ENCODE measurements around the gene SYT1.
"Not testable (repeated sequence)": the region's sequence is repeated elsewhere in the genome, so short reads cannot be mapped to it uniquely, and the experiment has no call there.

SYT1 gene

DNA sequence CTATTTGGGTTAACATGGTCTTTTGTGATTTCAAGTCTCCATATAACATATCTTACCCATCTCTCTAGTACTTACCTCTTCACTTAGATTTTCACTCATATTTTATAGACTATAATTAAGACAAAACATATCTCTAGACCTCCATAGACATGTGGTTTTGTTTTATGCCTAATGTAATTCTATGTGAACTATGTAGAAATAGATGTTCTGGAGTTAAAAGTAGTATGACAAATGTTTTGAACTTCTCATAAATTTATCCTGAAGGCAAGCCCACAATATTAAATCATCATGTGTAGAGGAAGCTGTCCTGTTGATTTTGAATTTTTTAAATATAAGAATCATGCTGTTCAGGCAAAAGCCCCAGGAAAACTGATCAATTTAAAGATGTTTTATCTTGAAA lies 169.2 kb downstream of the SYT1 start:
- TF ChIP-seq CTCF (IDR thresholded peaks at IDR 0.05; ENCODE audit: insufficient read depth, low read depth, low read length, missing control alignments): no peak
- DNase-seq (ENCODE audit: low read depth): no peak
- H3K4me3 ChIP-seq (ENCODE audit: low read length): no peak overlapping the region

DNA sequence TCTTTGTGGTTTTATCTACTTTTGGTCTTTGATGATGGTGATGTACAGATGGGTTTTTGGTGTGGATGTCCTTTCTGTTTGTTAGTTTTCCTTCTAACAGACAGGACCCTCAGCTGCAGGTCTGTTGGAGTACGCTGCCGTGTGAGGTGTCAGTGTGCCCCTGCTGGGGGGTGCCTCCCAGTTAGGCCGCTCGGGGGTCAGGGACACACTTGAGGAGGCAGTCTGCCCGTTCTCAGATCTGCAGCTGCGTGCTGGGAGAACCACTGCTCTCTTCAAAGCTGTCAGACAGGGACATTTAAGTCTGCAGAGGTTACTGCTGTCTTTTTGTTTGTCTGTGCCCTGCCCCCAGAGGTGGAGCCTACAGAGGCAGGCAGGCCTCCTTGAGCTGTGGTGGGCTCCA lies 180.2 kb downstream of the SYT1 start:
- not testable (repeated sequence) for H3K4me3 ChIP-seq (ENCODE audit: low read length); DNase-seq (ENCODE audit: low read depth)

DNA sequence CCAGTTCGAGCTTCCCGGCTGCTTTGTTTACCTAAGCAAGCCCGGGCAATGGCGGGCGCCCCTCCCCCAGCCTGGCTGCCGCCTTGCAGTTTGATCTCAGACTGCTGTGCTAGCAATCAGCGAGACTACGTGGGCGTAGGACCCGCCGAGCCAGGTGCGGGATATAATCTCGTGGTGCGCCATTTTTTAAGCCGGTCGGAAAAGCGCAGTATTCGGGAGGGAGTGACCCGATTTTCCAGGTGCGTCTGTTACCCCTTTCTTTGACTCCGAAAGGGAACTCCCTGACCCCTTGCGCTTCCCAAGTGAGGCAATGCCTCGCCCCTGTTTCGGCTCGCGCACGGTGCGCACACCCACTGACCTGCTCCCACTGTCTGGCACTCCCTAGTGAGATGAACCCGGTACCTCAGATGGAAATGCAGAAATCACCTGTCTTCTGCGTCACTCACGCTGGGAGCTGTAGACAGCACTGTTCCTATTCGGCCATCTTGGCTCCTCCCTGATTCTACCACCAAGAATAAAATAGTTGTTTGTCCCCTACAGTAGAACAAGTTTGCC lies 180.7 kb downstream of the SYT1 start:
- not testable (repeated sequence) for DNase-seq (ENCODE audit: low read depth); H3K4me3 ChIP-seq (ENCODE audit: low read length)

- TF ChIP-seq CTCF (IDR thresholded peaks at IDR 0.05; ENCODE audit: insufficient read depth, low read depth, low read length, missing control alignments): no peak
- H3K4me3 ChIP-seq (ENCODE audit: low read length): no peak overlapping the region
- no peak for DNase-seq (ENCODE audit: low read depth)
These were observed 181.4 kb downstream of the SYT1 start for GRCh38 chr12:79046021-79046420.

DNA sequence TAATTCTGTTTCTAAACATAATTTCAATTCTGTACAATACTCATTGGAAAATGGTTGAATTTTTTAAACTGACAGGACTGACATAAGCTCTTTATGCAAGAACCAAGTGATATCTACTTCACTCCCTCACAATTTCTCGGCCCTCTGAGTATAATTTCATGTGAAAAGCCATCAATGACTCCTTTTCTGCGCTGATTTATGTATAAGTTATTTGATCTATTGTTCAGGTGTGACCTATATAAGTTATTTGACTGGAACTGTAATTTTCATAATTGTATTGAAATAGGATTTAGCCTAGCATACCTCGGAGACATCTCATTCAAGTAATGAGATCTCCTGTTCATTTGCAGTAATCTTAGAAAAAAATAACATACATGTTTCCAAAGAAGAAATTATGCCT lies 184.4 kb downstream of the SYT1 start:
- DNase-seq (ENCODE audit: low read depth): no peak
- no peak for TF ChIP-seq CTCF (IDR thresholded peaks at IDR 0.05; ENCODE audit: insufficient read depth, low read depth, low read length, missing control alignments)
- no peak overlapping the region for H3K4me3 ChIP-seq (ENCODE audit: low read length)

GRCh38 chr12:79053394-79053793 lies 188.8 kb downstream of the SYT1 start:
- TF ChIP-seq CTCF (IDR thresholded peaks at IDR 0.05; ENCODE audit: insufficient read depth, low read depth, low read length, missing control alignments): no peak
- no peak for DNase-seq (ENCODE audit: low read depth)

GRCh38 chr12:79055926-79056674 lies 191.5 kb downstream of the SYT1 start:
- no peak for TF ChIP-seq CTCF (IDR thresholded peaks at IDR 0.05; ENCODE audit: insufficient read depth, low read depth, low read length, missing control alignments)
- no peak overlapping the region for H3K4me3 ChIP-seq (ENCODE audit: low read length)
- peak; percentile 79 for DNase-seq (ENCODE audit: low read depth)

More at GRCh38 chr12:79053394-79053793, 188.8 kb downstream of the SYT1 start:
- H3K4me3 ChIP-seq (ENCODE audit: low read length): no peak overlapping the region

- TF ChIP-seq CTCF (IDR thresholded peaks at IDR 0.05; ENCODE audit: insufficient read depth, low read depth, low read length, missing control alignments): no peak
- no peak for DNase-seq (ENCODE audit: low read depth)
- H3K4me3 ChIP-seq (ENCODE audit: low read length): no peak overlapping the region
These were observed 192.2 kb downstream of the SYT1 start for GRCh38 chr12:79056775-79057174.
